GM12864 (cell line): ENCODE data around the gene MEP1A.
"Not testable (repeated sequence)": the region's sequence is repeated elsewhere in the genome, so short reads cannot be mapped to it uniquely, and the experiment has no call there.

Experiments used
- DNase-seq: peaks from one replicate; pipeline ENCODE4 v3.0.0-alpha.2; 2011; ENCODE audit warnings: low read depth
- H3K4me3 ChIP-seq: 2 replicates; pipeline ENCODE4 v1.5.1; 2011; ENCODE audit warnings: mild to moderate bottlenecking, low read depth, low read length, control low read depth
- TF ChIP-seq, protein P1 (sequence below): IDR thresholded peaks from 2 replicates; pipeline ENCODE4 v1.5.1; 2011; ENCODE audit warnings: low read depth, mild to moderate bottlenecking, moderate library complexity, low read length, control low read depth, inconsistent platforms; ENCODE audit errors: missing control alignments

The MEP1A gene

DNA sequence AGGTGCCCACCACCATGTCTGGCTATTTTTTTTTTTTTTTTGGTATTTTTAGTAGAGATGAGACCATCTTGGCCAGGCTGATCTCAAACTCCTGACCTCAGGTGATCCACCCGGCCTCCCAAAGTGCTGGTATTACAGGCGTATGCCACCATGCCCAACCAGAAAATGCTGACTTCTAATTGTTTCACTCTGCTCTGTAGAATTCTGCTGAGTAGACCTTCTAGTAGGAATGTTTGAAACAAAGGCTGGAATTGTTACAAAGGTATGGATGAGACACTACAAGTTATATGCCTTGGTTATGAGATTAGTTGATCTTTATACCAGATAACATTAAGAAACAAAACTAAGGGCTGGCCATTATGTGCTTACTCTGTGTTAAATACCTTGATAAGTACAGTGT, 44.8 kb downstream of the MEP1A start:
- no peak for DNase-seq
- TF ChIP-seq, protein P1, sequence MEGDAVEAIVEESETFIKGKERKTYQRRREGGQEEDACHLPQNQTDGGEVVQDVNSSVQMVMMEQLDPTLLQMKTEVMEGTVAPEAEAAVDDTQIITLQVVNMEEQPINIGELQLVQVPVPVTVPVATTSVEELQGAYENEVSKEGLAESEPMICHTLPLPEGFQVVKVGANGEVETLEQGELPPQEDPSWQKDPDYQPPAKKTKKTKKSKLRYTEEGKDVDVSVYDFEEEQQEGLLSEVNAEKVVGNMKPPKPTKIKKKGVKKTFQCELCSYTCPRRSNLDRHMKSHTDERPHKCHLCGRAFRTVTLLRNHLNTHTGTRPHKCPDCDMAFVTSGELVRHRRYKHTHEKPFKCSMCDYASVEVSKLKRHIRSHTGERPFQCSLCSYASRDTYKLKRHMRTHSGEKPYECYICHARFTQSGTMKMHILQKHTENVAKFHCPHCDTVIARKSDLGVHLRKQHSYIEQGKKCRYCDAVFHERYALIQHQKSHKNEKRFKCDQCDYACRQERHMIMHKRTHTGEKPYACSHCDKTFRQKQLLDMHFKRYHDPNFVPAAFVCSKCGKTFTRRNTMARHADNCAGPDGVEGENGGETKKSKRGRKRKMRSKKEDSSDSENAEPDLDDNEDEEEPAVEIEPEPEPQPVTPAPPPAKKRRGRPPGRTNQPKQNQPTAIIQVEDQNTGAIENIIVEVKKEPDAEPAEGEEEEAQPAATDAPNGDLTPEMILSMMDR, result no peak
- H3K4me3 ChIP-seq, result no peak overlapping the region

DNA sequence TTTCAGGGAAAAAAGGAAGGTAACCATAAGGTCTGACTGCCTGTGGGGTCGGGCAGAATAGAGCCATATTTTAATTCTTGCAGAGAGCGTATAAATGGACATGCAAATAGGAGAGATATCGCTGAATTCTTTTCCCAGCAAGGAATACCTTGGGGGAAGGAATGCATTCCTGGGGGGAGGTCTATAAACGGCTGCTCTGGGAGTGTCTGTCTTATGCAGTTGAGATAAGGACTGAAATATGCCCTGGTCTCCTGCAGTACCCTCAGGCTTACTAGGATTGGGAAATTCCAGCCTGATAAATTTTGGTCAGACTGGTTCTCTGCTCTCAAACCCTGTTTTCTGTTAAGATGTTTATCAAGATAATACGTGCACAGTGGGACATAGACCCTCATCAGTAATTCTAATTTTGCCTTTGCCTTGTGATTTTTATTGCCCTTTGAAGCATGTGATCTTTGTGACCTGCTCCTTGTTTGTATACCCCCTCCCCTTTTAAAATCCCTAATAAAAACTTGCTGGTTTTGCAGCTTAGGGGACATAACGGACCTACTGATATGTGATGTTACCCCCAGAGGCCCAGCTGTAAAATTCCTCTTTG, 49.2 kb downstream of the MEP1A start:
- H3K4me3 ChIP-seq, DNase-seq: not testable (repeated sequence)

DNA sequence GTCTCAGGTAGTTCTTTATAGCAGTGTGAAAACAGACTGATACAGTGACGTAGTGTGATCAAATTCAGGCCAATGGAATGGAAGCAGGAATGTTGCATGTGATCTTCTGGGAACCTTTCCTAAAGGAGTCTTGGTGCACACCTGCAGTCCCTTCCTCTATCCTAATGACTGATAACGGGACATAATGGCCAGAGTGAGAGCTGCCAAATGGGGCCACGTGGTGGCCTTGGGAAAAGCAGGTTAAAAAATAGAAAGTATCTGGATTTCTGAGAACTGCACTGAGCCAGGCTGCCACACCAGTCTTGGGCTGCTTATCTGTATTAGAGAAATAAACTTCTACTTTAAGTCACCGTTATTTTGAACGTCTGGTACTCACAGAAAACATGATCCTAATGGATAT, 51.9 kb downstream of the MEP1A start:
- DNase-seq, result no peak
- TF ChIP-seq, protein P1, result no peak
- no peak overlapping the region for H3K4me3 ChIP-seq

DNA sequence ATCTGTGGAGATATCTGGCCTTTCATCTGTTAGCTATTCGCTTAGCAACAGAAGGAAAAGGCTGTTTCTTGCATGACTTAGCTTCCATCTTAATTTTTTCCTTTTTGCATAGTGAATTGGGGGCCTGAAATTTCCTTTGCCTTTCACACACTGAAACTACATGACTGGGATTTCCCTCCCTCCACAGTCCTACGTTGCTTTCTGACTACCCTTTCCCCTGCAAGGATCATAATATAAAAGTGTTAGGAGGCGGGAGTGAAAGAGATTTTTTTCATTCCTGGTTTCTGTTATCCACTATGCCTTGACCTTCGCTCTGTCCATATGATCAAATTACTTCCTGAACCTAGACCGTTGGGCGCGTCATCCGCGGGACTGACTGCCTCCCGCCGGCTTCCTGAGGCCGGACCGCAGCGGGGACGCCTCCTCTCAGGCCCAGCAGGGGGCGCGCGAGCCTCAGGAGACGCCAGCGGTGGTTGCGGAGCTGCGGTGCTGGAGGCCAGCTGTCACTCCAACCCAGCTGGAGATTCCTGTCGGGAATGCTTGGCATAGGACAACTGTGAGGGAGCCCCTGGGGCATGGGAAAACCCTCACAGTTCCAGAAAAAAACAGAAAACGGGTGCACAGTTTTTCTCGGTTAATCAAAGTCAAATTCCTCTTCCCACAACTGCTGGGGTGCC, 55.6 kb downstream of the MEP1A start:
- TF ChIP-seq, protein P1, result peak; percentile 90
- no peak for DNase-seq
- no peak overlapping the region for H3K4me3 ChIP-seq

DNA sequence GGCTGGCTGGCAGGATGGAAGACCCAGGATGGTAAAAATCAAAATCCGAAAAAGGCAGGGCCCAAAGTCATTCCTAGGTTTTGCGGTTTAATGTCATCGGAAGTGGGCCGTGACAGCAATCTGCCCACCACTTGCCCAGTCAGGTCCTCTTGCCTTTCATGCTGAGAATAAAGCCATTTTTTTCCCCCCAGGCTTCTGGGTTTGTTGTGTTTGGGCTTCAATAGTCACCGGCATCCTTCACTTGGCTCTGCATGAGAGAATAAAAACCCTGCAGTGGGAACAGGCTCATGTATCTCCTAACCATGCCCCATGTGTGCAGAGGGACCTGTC, 56.1 kb downstream of the MEP1A start:
- DNase-seq, result no peak
- TF ChIP-seq, protein P1, result no peak
- H3K4me3 ChIP-seq, result no peak overlapping the region

DNA sequence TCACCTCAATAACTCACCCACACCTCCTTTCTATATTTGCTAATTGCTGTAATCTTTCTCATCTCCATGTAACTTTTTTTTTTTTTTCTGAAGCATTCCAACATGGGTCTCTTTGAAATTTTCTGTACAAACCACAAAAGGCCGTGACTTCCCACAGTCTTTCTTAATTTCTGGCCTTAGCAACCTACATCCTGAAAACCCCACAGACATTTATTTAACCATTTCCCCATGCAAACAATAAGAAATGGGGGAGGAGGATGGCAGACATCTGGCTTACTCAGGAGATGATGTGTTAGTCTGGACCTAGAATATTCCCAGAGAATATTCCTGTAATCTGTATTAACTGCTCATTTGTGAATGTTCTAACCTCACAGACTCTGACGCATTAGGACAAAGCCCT, 57.6 kb downstream of the MEP1A start:
- TF ChIP-seq, protein P1, result no peak
- H3K4me3 ChIP-seq, result no peak overlapping the region
- no peak for DNase-seq

DNA sequence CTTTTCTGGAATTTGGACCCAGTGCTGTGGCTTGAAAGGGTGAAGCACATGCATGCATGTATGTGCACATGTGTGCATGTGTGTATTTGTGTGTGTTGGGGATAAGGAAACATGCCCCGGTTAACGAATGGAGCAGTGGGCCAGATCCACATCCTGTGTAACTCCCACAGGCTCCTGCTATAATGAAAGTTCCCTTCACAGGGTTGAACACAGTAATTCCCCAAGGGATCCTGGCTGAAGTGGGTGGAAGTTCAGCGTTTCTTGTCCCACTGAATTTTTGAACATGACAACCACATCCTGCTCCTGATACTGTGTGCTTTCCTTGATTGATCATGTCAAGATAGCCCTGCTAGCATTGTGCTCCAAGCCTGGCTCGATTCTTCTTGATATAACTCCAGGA, 58.4 kb downstream of the MEP1A start:
- H3K4me3 ChIP-seq, DNase-seq: not testable (repeated sequence)

DNA sequence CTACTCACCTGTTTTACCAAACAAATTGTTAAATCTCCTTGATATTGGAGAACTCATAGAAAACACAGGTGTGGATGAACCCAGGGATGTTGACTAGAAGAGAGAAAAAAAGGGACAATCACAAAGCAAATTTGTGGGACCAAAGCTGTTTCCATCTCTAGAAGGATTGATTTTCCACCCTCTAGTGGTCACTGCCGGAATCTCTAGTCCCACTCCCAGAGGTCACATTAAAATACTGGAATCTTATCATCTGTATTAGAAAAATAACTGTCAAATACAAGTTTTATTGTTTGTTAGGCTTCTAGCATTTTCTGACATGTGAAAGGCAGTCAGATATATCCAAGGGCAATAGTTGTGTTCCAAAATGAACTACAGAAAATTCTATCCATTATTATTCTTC, 62.8 kb downstream of the MEP1A start:
- TF ChIP-seq, protein P1, result peak; percentile 75

More for the DNA sequence above, 62.8 kb downstream of the MEP1A start:
- H3K4me3 ChIP-seq, DNase-seq: not testable (repeated sequence)
